GM06990 (cell line): ENCODE measurements around the gene SULT1C4.

ENCODE experiments used
- DNase-seq: peaks from one replicate; pipeline ENCODE4 v3.0.0-alpha.2; 2011; ENCODE audit not compliant: insufficient read length; ENCODE audit errors: extremely low read depth
- H3K27me3 ChIP-seq: replicated peaks from 2 replicates; pipeline ENCODE4 v1.6.0; 2011; ENCODE audit warnings: low read length; ENCODE audit not compliant: control insufficient read depth, insufficient read depth
- H3K36me3 ChIP-seq: 2 replicates; pipeline ENCODE4 v1.5.1; 2011; ENCODE audit warnings: low read length; ENCODE audit not compliant: control insufficient read depth, insufficient read depth
- H3K4me3 ChIP-seq: replicated peaks from 2 replicates; pipeline ENCODE4 v1.5.1; 2011; ENCODE audit warnings: low read depth, mild to moderate bottlenecking, control low read depth, low read length
- CTCF ChIP-seq: IDR thresholded peaks from 2 replicates; pipeline ENCODE4 v1.5.1; 2011; ENCODE audit warnings: low read length, control low read depth, mild to moderate bottlenecking, inconsistent platforms; ENCODE audit not compliant: insufficient read depth, poor library complexity, severe bottlenecking

Gene SULT1C4

DNA sequence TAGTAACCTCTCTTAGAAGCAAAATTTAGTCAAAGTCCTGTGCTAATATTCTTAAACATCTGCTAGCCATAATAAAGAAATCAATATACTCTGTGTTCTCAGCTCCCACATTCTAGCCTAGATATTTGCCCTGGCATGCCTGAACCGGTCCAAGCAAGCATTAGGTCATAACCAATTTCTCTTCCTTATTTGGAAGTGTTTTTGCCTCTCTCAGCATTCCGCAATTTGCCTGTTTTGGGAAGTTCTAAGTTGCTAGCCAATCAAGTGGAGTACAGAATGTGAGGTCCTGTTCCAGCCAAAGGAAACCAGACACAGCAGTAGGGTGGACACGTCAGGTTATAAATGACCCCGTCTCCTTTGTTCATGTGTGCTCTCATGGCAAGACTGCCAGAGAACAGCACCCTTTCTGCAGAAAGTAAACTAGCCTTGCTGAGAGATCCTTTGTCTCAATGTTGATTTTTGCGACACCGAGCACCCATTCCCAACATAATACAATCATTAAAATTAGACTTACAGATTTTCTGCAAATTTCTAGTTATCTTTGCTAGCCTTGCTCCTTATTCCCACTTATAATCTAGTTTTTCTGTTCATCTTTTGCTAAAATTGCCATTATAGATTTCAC lies 13.0 kb upstream of the SULT1C4 start:
- no peak for TF ChIP-seq CTCF
- DNase-seq = no peak
- Histone ChIP-seq H3K36me3 (no peaks in the 10 kb centered on the region), H3K27me3 (no peaks in the 10 kb centered on the region), H3K4me3 (no peak overlapping the region)

- H3K36me3 ChIP-seq = no peaks in the 10 kb centered on the region
- DNase-seq = no peak
- H3K4me3 ChIP-seq = no peak overlapping the region
- no peak for TF ChIP-seq CTCF
- H3K27me3 ChIP-seq = no peaks in the 10 kb centered on the region
Observed at GRCh38 chr2:108365656-108366055, 12.1 kb upstream of the SULT1C4 start.

DNA sequence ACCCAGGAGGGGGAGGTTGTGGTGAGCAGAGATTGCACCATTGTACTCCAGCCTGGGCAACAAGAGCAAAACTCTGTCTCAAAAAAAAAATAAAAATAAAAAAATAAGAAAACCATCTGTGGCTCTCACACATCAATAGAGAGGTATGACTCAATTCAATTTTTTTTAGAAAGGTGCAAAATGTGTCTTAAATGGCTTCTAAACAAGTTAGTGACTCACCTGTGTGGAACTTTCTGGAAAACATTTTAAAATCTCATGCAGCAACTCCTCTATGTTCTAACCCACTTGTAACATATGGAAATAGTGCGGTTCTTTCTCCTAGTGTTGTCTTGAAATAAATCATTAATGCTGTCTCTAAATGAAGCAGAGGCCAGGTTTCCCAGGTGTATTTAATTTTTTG lies 10.7 kb upstream of the SULT1C4 start:
- Histone ChIP-seq H3K36me3 (no peaks in the 10 kb centered on the region), H3K4me3 (no peak overlapping the region), H3K27me3 (no peaks in the 10 kb centered on the region)
- TF ChIP-seq CTCF = no peak
- DNase-seq = no peak

DNA sequence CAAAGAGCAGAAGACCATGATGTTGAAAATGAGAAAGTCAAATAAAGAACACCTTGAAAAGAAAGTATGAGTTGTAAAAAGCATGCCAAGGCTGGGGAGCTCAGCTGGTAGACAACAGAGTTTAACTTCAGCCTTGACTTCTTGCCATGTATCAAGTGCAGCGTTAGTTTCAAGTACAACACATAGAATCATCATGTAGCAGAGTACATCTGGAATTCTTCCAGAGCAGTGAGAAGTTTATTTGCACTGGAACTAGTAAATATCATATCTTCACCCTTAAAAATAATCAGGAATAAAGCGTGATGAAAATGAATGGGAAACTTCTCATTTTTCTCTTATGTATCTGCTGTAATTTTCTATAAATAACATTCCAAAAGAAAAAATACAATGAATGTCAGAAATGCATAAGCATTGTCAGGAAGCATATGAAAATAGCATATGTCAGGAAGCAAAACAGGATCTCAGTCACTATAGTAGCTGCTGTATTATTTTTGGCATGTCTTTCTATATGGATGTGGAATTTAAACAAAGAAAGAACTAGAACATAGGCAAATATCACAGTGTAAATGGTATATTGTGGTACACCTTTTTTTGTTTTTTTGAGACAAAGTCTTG lies 10.1 kb upstream of the SULT1C4 start:
- no peak for DNase-seq
- Histone ChIP-seq H3K36me3 (no peaks in the 10 kb centered on the region), H3K27me3 (no peaks in the 10 kb centered on the region), H3K4me3 (no peak overlapping the region)
- no peak for TF ChIP-seq CTCF

DNA sequence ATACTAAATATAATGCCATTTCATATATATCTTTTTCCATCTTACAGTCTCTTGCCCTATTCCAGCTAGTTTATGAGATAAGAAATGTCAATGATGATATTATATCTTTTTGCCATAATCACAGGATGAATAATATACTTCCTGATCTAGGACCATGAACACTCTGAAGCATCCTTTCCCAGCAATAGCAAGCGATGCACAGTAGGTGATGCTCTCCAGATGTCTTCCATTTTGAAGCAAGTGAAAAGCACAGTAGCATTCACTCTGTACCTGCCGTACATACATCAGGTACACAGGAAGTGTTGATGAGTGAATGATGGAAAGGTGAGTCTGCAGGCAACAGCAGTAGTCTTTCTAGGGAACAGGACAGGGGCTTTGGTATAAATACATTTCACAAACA lies 8.6 kb upstream of the SULT1C4 start:
- no peak for TF ChIP-seq CTCF
- H3K27me3 ChIP-seq = no peaks in the 10 kb centered on the region
- no peak overlapping the region for H3K4me3 ChIP-seq
- no peaks in the 10 kb centered on the region for H3K36me3 ChIP-seq
- no peak for DNase-seq
